Erythroblast (primary cell): Measurements from ENCODE around the gene SNTA1.

Source experiments
- DNase-seq, 2 experiments: peaks; one replicate each; lab custom pipeline; 2025; lab: John Stamatoyannopoulos, UW
- GATA1 ChIP-seq: IDR thresholded peaks from 2 replicates; pipeline ENCODE4 v1.6.1; 2011; ENCODE audit warnings: low read depth, mild to moderate bottlenecking, control low read depth, low read length, moderate library complexity
- POLR2A ChIP-seq: IDR thresholded peaks from 2 replicates; pipeline ENCODE4 v1.6.1; 2011; ENCODE audit warnings: mild to moderate bottlenecking, low read length

The SNTA1 gene

DNA sequence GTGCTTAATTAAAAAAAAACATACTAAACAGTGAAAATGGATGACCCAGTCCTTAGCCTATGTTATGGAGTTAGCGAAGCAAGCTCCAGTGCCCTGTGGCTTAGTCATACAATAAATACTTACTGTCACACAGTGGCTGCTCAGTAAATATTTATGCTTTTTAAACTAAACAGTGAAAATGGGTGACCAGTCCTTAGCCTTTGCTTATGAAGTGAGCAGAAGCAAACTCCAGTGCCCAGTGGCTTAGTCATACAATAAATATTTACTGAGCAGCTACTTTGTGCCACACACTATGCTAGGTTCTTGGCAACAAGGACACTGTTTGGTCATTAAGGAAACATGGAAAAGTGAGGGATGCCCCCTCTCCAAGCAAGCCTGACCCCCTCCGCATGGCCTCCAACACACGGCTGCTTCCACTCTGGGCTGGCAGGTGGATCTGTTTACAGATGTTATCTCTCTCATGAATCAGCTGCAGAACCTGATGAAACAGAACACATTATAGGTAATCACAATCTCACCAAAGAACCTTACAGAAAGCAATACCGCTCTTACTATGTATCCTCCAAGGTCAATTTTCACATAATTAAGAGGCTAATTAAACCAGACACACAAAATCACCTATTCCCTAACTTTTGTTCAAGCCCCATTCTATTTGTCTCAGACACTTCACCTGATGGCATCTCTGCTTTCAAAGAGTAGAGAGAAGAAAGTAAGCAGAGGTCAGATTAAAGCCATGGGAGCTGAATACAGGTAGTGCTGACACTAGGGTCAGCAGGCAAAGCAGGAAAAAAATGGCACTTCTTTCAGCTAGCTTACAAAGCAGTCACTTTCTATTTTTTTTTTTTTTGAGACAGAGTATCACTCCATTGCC, 69.6 kb downstream of the SNTA1 start:
- no peak for TF ChIP-seq POLR2A
- TF ChIP-seq GATA1, result no peak
- no peak for DNase-seq

- DNase-seq, result no peak
- TF ChIP-seq POLR2A (no peak), GATA1 (no peak)
These were observed 70.5 kb downstream of the SNTA1 start for GRCh38 chr20:33372993-33373441.

DNA sequence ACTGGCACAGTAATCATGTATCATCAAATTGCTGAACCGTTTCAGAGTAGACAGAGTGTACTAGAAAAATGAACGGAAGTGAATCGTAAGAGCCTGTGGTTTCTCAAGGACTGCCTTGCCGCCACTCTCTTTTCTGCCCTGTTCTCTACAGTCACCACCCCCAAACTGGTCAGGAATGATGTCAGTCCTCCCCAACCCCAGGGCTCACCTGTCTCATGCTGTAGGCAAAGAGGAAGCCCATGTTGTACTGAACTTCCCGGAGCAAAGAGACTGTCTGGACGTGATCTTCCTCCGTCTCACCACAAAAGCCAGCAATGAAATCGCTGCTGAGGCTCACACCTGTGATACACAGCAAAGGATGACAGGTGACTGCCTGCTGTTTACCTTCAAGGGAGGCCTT, 73.3 kb downstream of the SNTA1 start:
- no peak for DNase-seq
- TF ChIP-seq POLR2A (no peak), GATA1 (no peak)

DNA sequence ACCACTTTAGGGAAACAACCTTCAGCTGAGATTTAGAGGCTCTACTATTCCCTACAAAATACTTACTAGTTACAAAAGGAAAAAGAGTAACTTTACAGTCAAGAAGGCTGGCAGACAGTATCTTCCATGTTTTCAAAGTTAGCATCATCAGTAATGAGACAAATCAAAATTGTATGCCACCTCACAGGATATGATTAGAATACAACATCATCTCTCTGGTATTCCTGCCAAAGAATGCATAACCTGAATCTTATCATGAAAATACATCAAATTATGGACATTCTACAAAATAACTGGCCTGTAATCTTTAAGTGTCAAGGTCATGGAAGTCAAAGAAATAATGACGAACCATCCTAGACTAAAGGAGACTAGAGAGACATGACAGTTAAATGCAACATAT, 80.7 kb downstream of the SNTA1 start:
- no peak for TF ChIP-seq GATA1
- no peak for TF ChIP-seq POLR2A
- DNase-seq, result no peak

GRCh38 chr20:33359399-33360261, 83.9 kb downstream of the SNTA1 start:
- no peak for TF ChIP-seq GATA1
- TF ChIP-seq POLR2A, result no peak
- no peak for DNase-seq
